ENCODE measurements around the gene TBC1D32.

DNA sequence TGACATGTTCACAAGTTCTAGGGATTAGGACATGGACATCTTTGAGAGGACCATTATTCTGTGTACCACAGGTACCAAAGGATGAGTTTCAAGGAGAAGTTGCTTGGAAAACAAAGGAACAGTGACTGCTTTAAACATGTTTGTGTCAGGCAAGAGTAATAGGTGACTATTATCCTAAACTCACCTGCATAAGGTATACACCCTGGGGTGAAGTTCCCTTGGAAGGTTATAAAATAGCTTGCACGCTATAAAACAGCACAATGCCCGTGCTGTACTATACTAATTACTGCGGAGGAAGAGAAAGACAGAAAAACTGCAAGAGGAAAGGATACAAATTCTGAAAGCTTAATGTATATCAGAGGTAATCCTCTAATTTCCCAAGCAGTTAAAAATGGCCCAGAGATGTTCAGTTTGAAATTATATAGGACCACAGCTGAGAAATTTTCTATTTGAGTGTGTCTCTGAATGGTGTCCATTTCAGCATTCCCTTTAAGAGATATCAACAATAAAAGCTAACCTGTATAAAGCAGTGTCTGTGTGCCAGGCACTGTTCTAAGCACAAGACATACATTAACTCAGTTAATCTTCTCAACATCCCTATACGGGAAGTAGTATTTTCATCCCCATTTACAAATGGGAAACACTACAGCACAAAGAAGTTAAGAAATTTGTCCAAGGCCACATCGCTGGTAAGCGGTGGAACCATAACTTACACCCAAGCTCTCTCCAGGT is 19.7 kb downstream of the TBC1D32 start:
- TF ChIP-seq, protein P1, sequence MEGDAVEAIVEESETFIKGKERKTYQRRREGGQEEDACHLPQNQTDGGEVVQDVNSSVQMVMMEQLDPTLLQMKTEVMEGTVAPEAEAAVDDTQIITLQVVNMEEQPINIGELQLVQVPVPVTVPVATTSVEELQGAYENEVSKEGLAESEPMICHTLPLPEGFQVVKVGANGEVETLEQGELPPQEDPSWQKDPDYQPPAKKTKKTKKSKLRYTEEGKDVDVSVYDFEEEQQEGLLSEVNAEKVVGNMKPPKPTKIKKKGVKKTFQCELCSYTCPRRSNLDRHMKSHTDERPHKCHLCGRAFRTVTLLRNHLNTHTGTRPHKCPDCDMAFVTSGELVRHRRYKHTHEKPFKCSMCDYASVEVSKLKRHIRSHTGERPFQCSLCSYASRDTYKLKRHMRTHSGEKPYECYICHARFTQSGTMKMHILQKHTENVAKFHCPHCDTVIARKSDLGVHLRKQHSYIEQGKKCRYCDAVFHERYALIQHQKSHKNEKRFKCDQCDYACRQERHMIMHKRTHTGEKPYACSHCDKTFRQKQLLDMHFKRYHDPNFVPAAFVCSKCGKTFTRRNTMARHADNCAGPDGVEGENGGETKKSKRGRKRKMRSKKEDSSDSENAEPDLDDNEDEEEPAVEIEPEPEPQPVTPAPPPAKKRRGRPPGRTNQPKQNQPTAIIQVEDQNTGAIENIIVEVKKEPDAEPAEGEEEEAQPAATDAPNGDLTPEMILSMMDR (IDR thresholded peaks at IDR 0.05; ENCODE audit: extremely low read depth in 1 of 2, insufficient read depth in 1 of 2, low read depth in 1 of 2, low read length in 2 of 2), result no peak
- TF ChIP-seq EZH2 (IDR thresholded peaks at IDR 0.05; ENCODE audit: borderline replicate concordance, low read depth, low read length, severe bottlenecking) (no peak), POLR2A (IDR thresholded peaks at IDR 0.05; ENCODE audit: low read depth, low read length) (no peak), POLR2AphosphoS5 (IDR thresholded peaks at IDR 0.05; ENCODE audit: insufficient read depth, low read depth, low read length) (no peak), GATA2 (IDR thresholded peaks at IDR 0.05; ENCODE audit: insufficient read depth, insufficient read length, low read depth, low read length) (no peak), JUN (IDR thresholded peaks at IDR 0.05; ENCODE audit: borderline replicate concordance, insufficient read depth, insufficient read length, low read depth) (no peak), MYC (IDR thresholded peaks at IDR 0.05; ENCODE audit: low read depth, low read length) (no peak), FOS (IDR thresholded peaks at IDR 0.05; ENCODE audit: borderline replicate concordance, insufficient read depth, low read length) (no peak)
- TF ChIP-seq, protein P2, sequence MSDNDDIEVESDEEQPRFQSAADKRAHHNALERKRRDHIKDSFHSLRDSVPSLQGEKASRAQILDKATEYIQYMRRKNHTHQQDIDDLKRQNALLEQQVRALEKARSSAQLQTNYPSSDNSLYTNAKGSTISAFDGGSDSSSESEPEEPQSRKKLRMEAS (IDR thresholded peaks at IDR 0.05; ENCODE audit: insufficient read depth, insufficient read length), result no peak

Measured in endothelial cell of umbilical vein (primary cell).